Smooth muscle cell (in vitro differentiated cells): ENCODE results near the gene LILRB3. TPM values are rescaled to one million over a fixed set of nuclear protein-coding genes. Genes with fewer than 3 reads are reported as not detected.
A peak's percentile ranks its signal among the peaks of the same experiment; 100 is the strongest.

Experiments
- DNase-seq: peaks from one replicate; lab custom pipeline; 2025; ENCODE audit not compliant: unreplicated experiment; lab: John Stamatoyannopoulos, UW
- H2AFZ ChIP-seq: fragments of 200-600 bp; sonication (generic); 2 replicates; pipeline ENCODE4 v1.6.0; 2016; ENCODE audit warnings: antibody characterized with exemption, low read depth, mild to moderate bottlenecking
- H3F3A ChIP-seq: fragments of 200-600 bp; sonication (generic); 2 replicates; pipeline ENCODE4 v1.6.0; 2017; ENCODE audit warnings: antibody characterized with exemption, low read depth
- H3K27ac ChIP-seq: fragments of 200-600 bp; sonication (generic); 2 replicates; pipeline ENCODE4 v1.5.1; 2016; ENCODE audit warnings: low read depth, mild to moderate bottlenecking
- H3K27me3 ChIP-seq: fragments of 200-600 bp; sonication (generic); 2 replicates; pipeline ENCODE4 v1.6.1; 2016; ENCODE audit warnings: low read depth, mild to moderate bottlenecking
- H3K36me3 ChIP-seq: fragments of 200-600 bp; sonication (generic); 2 replicates; pipeline ENCODE4 v1.5.1; 2016; ENCODE audit warnings: low read depth
- H3K4me1 ChIP-seq: fragments of 200-600 bp; sonication (generic); 2 replicates; pipeline ENCODE4 v1.5.1; 2016; ENCODE audit warnings: low read depth
- H3K4me2 ChIP-seq: fragments of 200-600 bp; sonication (generic); 2 replicates; pipeline ENCODE4 v1.6.0; 2016; ENCODE audit warnings: mild to moderate bottlenecking
- H3K4me3 ChIP-seq: fragments of 200-600 bp; sonication (generic); 2 replicates; pipeline ENCODE4 v1.5.1; 2016; ENCODE audit warnings: mild to moderate bottlenecking
- H3K79me2 ChIP-seq: fragments of 200-600 bp; sonication (generic); 2 replicates; pipeline ENCODE4 v1.6.0; 2016; ENCODE audit warnings: low read depth, mild to moderate bottlenecking
- H3K9ac ChIP-seq: fragments of 200-600 bp; sonication (generic); 2 replicates; pipeline ENCODE4 v1.6.0; 2016; ENCODE audit warnings: low read depth
- H3K9me3 ChIP-seq: fragments of 200-600 bp; sonication (generic); replicated peaks from 2 replicates; pipeline ENCODE4 v1.5.1; 2016; ENCODE audit warnings: low read depth
- H4K20me1 ChIP-seq: fragments of 200-600 bp; sonication (generic); 2 replicates; pipeline ENCODE4 v1.6.0; 2016; ENCODE audit warnings: low read depth
- WGBS: methylation state at CpG from one replicate; pipeline ENCODE4 v1.1.7; 2016; ENCODE audit warnings: low lambda C conversion rate; 5-methylcytosine and 5-hydroxymethylcytosine counted together
- polyA plus RNA-seq: library from polyadenylated mRNA; unstranded; fragments of >200 nt; fragmentation: Nextera tagmentation; extraction: Ambion mirVana; gene quantifications from 2 replicates; pipeline ENCODE4 v1.2.1, GENCODE V29; 2016
- total RNA-seq: library from RNA; depleted of rRNA; stranded (reverse); fragments of >200 nt; gene quantifications from 2 replicates; pipeline ENCODE4 v1.2.3, GENCODE V29; 2014
- TF ChIP-seq, protein P1 (sequence below): fragments of 200-600 bp; sonication (generic); IDR thresholded peaks from 2 replicates; pipeline ENCODE4 v1.5.1; 2017; ENCODE audit warnings: borderline replicate concordance, mild to moderate bottlenecking, antibody characterized with exemption; ENCODE audit not compliant: insufficient read depth, poor library complexity, severe bottlenecking

The LILRB3 gene
- total and polyA plus RNA-seq, 2 experiments from 2014 or later, result 0.06 TPM; not detected in 1

GRCh38 chr19:54203151-54203611 lies 19.6 kb downstream of the LILRB3 start:
- Histone ChIP-seq H3K4me3 (peak overlapping the region; percentile 72), H3K27ac (no peak overlapping the region), H3K9me3 (no peaks in the 10 kb centered on the region), H4K20me1 (peaks cover 72% of the 10 kb centered on the region), H2AFZ (no peak overlapping the region), H3F3A (peaks cover 62% of the 10 kb centered on the region), H3K9ac (peak overlapping the region; percentile 96), H3K4me1 (peaks cover 21% of the 10 kb centered on the region), H3K4me2 (peak overlapping the region; percentile 89), H3K27me3 (no peaks in the 10 kb centered on the region), H3K36me3 (no peaks in the 10 kb centered on the region), H3K79me2 (peaks cover 61% of the 10 kb centered on the region)
- TF ChIP-seq, protein P1, sequence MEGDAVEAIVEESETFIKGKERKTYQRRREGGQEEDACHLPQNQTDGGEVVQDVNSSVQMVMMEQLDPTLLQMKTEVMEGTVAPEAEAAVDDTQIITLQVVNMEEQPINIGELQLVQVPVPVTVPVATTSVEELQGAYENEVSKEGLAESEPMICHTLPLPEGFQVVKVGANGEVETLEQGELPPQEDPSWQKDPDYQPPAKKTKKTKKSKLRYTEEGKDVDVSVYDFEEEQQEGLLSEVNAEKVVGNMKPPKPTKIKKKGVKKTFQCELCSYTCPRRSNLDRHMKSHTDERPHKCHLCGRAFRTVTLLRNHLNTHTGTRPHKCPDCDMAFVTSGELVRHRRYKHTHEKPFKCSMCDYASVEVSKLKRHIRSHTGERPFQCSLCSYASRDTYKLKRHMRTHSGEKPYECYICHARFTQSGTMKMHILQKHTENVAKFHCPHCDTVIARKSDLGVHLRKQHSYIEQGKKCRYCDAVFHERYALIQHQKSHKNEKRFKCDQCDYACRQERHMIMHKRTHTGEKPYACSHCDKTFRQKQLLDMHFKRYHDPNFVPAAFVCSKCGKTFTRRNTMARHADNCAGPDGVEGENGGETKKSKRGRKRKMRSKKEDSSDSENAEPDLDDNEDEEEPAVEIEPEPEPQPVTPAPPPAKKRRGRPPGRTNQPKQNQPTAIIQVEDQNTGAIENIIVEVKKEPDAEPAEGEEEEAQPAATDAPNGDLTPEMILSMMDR, result no peak
- WGBS, result 50% methylated on average over 9 of the region's 9 CpGs
- DNase-seq, result no peak

GRCh38 chr19:54201980-54202379 lies 20.8 kb downstream of the LILRB3 start:
- peak overlapping the region; percentile 89 for H3K4me2 ChIP-seq
- no peak overlapping the region for H2AFZ ChIP-seq
- H3K4me1 ChIP-seq, result peaks cover 18% of the 10 kb centered on the region
- H3F3A ChIP-seq, result peaks cover 50% of the 10 kb centered on the region
- peak overlapping the region; percentile 72 for H3K4me3 ChIP-seq
- peaks cover 61% of the 10 kb centered on the region for H3K79me2 ChIP-seq
- peaks cover 60% of the 10 kb centered on the region for H4K20me1 ChIP-seq
- no peaks in the 10 kb centered on the region for H3K9me3 ChIP-seq
- TF ChIP-seq, protein P1, result no peak
- 62% methylated on average over 13 of the region's 13 CpGs for WGBS
- H3K27me3 ChIP-seq, result no peaks in the 10 kb centered on the region
- H3K27ac ChIP-seq, result no peak overlapping the region
- H3K9ac ChIP-seq, result peak overlapping the region; percentile 96
- no peaks in the 10 kb centered on the region for H3K36me3 ChIP-seq
- no peak for DNase-seq

- H2AFZ ChIP-seq, result no peak overlapping the region
- TF ChIP-seq, protein P1, result no peak
Observed at GRCh38 chr19:54201172-54201701, 21.6 kb downstream of the LILRB3 start.

DNA sequence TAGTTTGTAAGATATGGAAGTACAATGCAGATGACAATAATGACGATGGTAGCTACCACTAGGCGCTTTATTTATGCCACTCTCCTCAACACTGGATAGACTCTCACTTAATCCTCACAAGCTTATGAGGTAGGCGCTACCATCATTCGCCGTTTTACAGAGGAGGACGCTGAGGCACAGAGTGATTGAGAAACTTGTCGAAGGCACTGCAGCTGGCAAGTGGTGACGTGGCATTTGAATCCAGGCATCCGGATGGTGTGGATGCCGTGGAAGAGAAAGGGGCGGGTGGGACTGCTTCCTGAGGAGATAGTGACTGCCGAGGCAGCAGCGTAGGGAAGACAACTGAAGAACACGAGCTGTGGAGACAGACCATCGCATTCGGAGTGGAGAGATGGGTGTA lies 23.4 kb downstream of the LILRB3 start:
- TF ChIP-seq, protein P1, result no peak
- 87% methylated on average over 16 of the region's 16 CpGs for WGBS
- Histone ChIP-seq H3K4me3 (no peak overlapping the region), H3K36me3 (no peaks in the 10 kb centered on the region), H3K4me2 (no peak overlapping the region), H3K9me3 (no peaks in the 10 kb centered on the region), H3K9ac (no peak overlapping the region), H3F3A (peaks cover 25% of the 10 kb centered on the region), H3K27me3 (no peaks in the 10 kb centered on the region), H2AFZ (no peak overlapping the region), H3K27ac (no peak overlapping the region), H4K20me1 (peaks cover 34% of the 10 kb centered on the region), H3K4me1 (peaks cover 18% of the 10 kb centered on the region), H3K79me2 (peaks cover 37% of the 10 kb centered on the region)
- DNase-seq, result no peak

More at GRCh38 chr19:54201172-54201701, 21.6 kb downstream of the LILRB3 start:
- H3K79me2 ChIP-seq, result peaks cover 55% of the 10 kb centered on the region
- peak overlapping the region; percentile 96 for H3K9ac ChIP-seq
- H3K4me3 ChIP-seq, result peak overlapping the region; percentile 72
- H3K27me3 ChIP-seq, result no peaks in the 10 kb centered on the region
- DNase-seq, result no peak
- WGBS, result 3% methylated on average over 28 of the region's 28 CpGs
- peaks cover 18% of the 10 kb centered on the region for H3K4me1 ChIP-seq
- peaks cover 53% of the 10 kb centered on the region for H4K20me1 ChIP-seq
- H3F3A ChIP-seq, result peaks cover 42% of the 10 kb centered on the region
- H3K9me3 ChIP-seq, result no peaks in the 10 kb centered on the region
- H3K27ac ChIP-seq, result peak overlapping the region; percentile 93
- peak overlapping the region; percentile 89 for H3K4me2 ChIP-seq
- no peaks in the 10 kb centered on the region for H3K36me3 ChIP-seq
